GM23338 (cell line): ENCODE measurements around the gene DUSP11.

ENCODE experiments used
- CREB1 ChIP-seq: fragments of 250-450 bp; sonication (Bioruptor Pico); IDR thresholded peaks from 2 replicates; pipeline ENCODE4 v1.5.0; 2020; ENCODE audit warnings: low read depth, mild to moderate bottlenecking, moderate library complexity
- CTCF ChIP-seq, 2 experiments: fragments of 200-600 bp in 1 of 2; sonication (generic) in 1 of 2; conservative IDR thresholded peaks; 2 replicates each; pipeline versions ENCODE4 v1.5.1 to v1.6.1; 2016 to 2017; ENCODE audit warnings: antibody characterized with exemption in 2 of 2, low read depth in 2 of 2, mild to moderate bottlenecking in 2 of 2, moderate library complexity in 1 of 2
- EZH2 ChIP-seq: fragments of 200-600 bp; sonication (generic); IDR thresholded peaks from one replicate; pipeline ENCODE4 v1.8.0; 2017; ENCODE audit warnings: antibody characterized with exemption, mild to moderate bottlenecking, low read depth; ENCODE audit not compliant: unreplicated experiment
- EZH2phosphoT487 ChIP-seq: fragments of 200-600 bp; sonication (generic); IDR thresholded peaks from one replicate; pipeline ENCODE4 v1.8.1; 2018; ENCODE audit warnings: antibody characterized with exemption; ENCODE audit not compliant: unreplicated experiment
- JUNB ChIP-seq: IDR thresholded peaks from one replicate; pipeline ENCODE4 v1.6.1; 2016; ENCODE audit warnings: antibody characterized with exemption; ENCODE audit not compliant: unreplicated experiment
- POLR2AphosphoS5 ChIP-seq: IDR thresholded peaks from 2 replicates; pipeline ENCODE4 v1.6.1; 2016; ENCODE audit warnings: antibody characterized with exemption, low read depth
- REST ChIP-seq: IDR thresholded peaks from one replicate; pipeline ENCODE4 v1.6.1; 2018; ENCODE audit warnings: antibody characterized with exemption; ENCODE audit not compliant: unreplicated experiment
- ZNF114 ChIP-seq: fragments of 250-450 bp; sonication (Bioruptor Pico); IDR thresholded peaks from 2 replicates; pipeline ENCODE4 v1.5.0; 2020; ENCODE audit warnings: mild to moderate bottlenecking, moderate library complexity

GRCh38 chr2:73827660-73828388 lies 47.9 kb upstream of the DUSP11 start:
- TF ChIP-seq POLR2AphosphoS5 (no peak), CTCF (conservative IDR thresholded peaks at IDR 0.05; ENCODE audit: low read depth in 2 of 2) (no peak), JUNB (no peak), EZH2phosphoT487 (no peak), EZH2 (no peak), REST (no peak), ZNF114 (no peak), CREB1 (CRISPR knock-in tag) (no peak)
